ENCODE data around the gene TMPRSS9.

Gene TMPRSS9

GRCh38 chr19:2436384-2436783, 76.3 kb downstream of the TMPRSS9 start:
- TF ChIP-seq POLR2A (IDR thresholded peaks at IDR 0.05; ENCODE audit: low read depth, low read length) = no peak
- FAIRE-seq = no peak
- no peak for DNase-seq (ENCODE audit: insufficient read length, low spot score)

GRCh38 chr19:2436926-2437325, 76.9 kb downstream of the TMPRSS9 start:
- FAIRE-seq (no peak), DNase-seq (ENCODE audit: insufficient read length, low spot score) (no peak)
- no peak for TF ChIP-seq POLR2A (IDR thresholded peaks at IDR 0.05; ENCODE audit: low read depth, low read length)

- DNase-seq (ENCODE audit: insufficient read length, low spot score) (no peak), FAIRE-seq (no peak)
- no peak for TF ChIP-seq POLR2A (IDR thresholded peaks at IDR 0.05; ENCODE audit: low read depth, low read length)
These were observed 78.1 kb downstream of the TMPRSS9 start for GRCh38 chr19:2438178-2438577.

- no peak for TF ChIP-seq POLR2A (IDR thresholded peaks at IDR 0.05; ENCODE audit: low read depth, low read length)
- DNase-seq (ENCODE audit: insufficient read length, low spot score) (no peak), FAIRE-seq (no peak)
These were observed 80.5 kb downstream of the TMPRSS9 start for GRCh38 chr19:2440515-2440914.

GRCh38 chr19:2441096-2441752, 81.2 kb downstream of the TMPRSS9 start:
- DNase-seq (ENCODE audit: insufficient read length, low spot score) (no peak), FAIRE-seq (no peak)
- TF ChIP-seq POLR2A (IDR thresholded peaks at IDR 0.05; ENCODE audit: low read depth, low read length) = no peak

GRCh38 chr19:2443116-2443784, 83.2 kb downstream of the TMPRSS9 start:
- no peak for FAIRE-seq
- no peak for DNase-seq (ENCODE audit: insufficient read length, low spot score)
- TF ChIP-seq POLR2A (IDR thresholded peaks at IDR 0.05; ENCODE audit: low read depth, low read length) = no peak

GRCh38 chr19:2443785-2444182, 83.7 kb downstream of the TMPRSS9 start:
- TF ChIP-seq POLR2A (IDR thresholded peaks at IDR 0.05; ENCODE audit: low read depth, low read length) = no peak
- DNase-seq (ENCODE audit: insufficient read length, low spot score) (no peak), FAIRE-seq (no peak)

- no peak for TF ChIP-seq POLR2A (IDR thresholded peaks at IDR 0.05; ENCODE audit: low read depth, low read length)
- FAIRE-seq (no peak), DNase-seq (ENCODE audit: insufficient read length, low spot score) (no peak)
These were observed 84.4 kb downstream of the TMPRSS9 start for GRCh38 chr19:2444251-2445002.

GRCh38 chr19:2446381-2446780, 86.3 kb downstream of the TMPRSS9 start:
- FAIRE-seq = no peak
- TF ChIP-seq POLR2A (IDR thresholded peaks at IDR 0.05; ENCODE audit: low read depth, low read length) = no peak
- DNase-seq (ENCODE audit: insufficient read length, low spot score) = no peak

- DNase-seq (ENCODE audit: insufficient read length, low spot score) (no peak), FAIRE-seq (no peak)
- TF ChIP-seq POLR2A (IDR thresholded peaks at IDR 0.05; ENCODE audit: low read depth, low read length) = no peak
These were observed 89.0 kb downstream of the TMPRSS9 start for GRCh38 chr19:2449019-2449418.

GRCh38 chr19:2451138-2451537, 91.1 kb downstream of the TMPRSS9 start:
- TF ChIP-seq POLR2A (IDR thresholded peaks at IDR 0.05; ENCODE audit: low read depth, low read length) = no peak

GRCh38 chr19:2451741-2452140, 91.7 kb downstream of the TMPRSS9 start:
- FAIRE-seq = no peak
- no peak for TF ChIP-seq POLR2A (IDR thresholded peaks at IDR 0.05; ENCODE audit: low read depth, low read length)
- no peak for DNase-seq (ENCODE audit: insufficient read length, low spot score)

More at GRCh38 chr19:2451138-2451537, 91.1 kb downstream of the TMPRSS9 start:
- FAIRE-seq (no peak), DNase-seq (ENCODE audit: insufficient read length, low spot score) (no peak)

GRCh38 chr19:2453431-2454025, 93.5 kb downstream of the TMPRSS9 start:
- no peak for DNase-seq (ENCODE audit: insufficient read length, low spot score)
- TF ChIP-seq POLR2A (IDR thresholded peaks at IDR 0.05; ENCODE audit: low read depth, low read length) = no peak
- FAIRE-seq = no peak

Measured in H54 (cell line).